Measurements from ENCODE around the gene GSTA5. TPM values are rescaled to one million over a fixed set of nuclear protein-coding genes. Genes with fewer than 3 reads are reported as not detected.
A peak's percentile ranks its signal among the peaks of the same experiment; 100 is the strongest.
"Not testable (repeated sequence)": the region's sequence is repeated elsewhere in the genome, so short reads cannot be mapped to it uniquely, and the experiment has no call there.

Gene GSTA5
- polyA plus RNA-seq, 2 of the 4 experiments (the other 2 are of a cell fraction), result not detected

DNA sequence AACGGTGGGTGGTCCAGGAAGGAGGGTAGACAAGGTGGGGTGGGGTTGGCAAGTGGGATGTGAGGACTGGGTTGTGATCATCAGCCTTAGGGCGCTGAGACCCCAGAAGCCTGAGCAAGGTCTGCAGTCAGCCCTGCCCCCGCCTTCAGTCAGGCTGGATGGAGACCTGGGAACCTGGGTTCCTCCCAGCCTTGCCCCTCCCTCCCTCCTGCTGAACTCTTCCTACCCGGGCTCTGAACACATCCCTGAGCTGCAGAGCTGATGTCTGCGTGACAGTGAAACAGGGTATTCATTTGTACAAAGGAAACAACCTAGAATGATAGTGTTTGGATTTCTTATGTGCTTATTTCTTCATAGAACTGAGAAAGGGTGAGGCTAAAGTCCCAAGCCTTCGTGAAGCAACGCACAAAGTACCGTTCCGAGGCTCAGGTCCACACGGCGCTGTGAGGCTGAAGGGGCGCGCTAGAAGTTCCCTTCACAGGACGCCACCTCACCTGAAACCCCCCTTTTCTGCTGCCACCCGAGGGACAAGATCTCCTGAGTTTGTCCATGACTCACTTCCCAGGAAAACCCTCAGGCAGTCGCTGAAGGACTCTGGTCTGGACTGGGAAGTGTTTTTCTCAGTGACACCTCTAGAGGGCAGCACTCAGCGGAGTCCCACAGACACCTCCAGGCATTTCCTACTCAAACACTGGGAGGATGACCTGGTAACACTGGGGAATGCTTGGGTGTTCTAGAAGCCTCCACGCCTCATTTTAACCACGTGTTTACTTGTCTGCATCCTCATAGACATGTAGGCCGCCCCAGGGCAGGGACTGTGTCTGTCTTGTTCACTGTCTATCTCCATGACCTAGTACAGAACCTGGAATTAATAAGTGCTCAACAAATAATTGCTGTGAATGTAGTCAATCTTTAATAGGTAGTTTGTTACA lies 1.2 kb downstream of the GSTA5 start (continued):
- TF ChIP-seq, protein P1, sequence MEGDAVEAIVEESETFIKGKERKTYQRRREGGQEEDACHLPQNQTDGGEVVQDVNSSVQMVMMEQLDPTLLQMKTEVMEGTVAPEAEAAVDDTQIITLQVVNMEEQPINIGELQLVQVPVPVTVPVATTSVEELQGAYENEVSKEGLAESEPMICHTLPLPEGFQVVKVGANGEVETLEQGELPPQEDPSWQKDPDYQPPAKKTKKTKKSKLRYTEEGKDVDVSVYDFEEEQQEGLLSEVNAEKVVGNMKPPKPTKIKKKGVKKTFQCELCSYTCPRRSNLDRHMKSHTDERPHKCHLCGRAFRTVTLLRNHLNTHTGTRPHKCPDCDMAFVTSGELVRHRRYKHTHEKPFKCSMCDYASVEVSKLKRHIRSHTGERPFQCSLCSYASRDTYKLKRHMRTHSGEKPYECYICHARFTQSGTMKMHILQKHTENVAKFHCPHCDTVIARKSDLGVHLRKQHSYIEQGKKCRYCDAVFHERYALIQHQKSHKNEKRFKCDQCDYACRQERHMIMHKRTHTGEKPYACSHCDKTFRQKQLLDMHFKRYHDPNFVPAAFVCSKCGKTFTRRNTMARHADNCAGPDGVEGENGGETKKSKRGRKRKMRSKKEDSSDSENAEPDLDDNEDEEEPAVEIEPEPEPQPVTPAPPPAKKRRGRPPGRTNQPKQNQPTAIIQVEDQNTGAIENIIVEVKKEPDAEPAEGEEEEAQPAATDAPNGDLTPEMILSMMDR (IDR thresholded peaks at IDR 0.05), result peak; percentile 60
- TF ChIP-seq GATA3 (IDR thresholded peaks at IDR 0.05; ENCODE audit: borderline replicate concordance) (no peak), KDM1A (IDR thresholded peaks at IDR 0.05; ENCODE audit: low read depth) (no peak), RAD21 (conservative IDR thresholded peaks at IDR 0.05 in 1 of 2, IDR thresholded peaks at IDR 0.05 in 1 of 2) (peak; percentile 48 to 55; a peak in 4 of 5 replicates), ESRRA (IDR thresholded peaks at IDR 0.05; ENCODE audit: borderline replicate concordance, low read length) (no peak), RCOR1 (IDR thresholded peaks at IDR 0.05; ENCODE audit: low read depth, low read length) (no peak), FOXS1 (CRISPR knock-in tag; IDR thresholded peaks at IDR 0.05) (no peak), CBX8 (IDR thresholded peaks at IDR 0.05) (no peak), HOXB13 (CRISPR knock-in tag; IDR thresholded peaks at IDR 0.05; ENCODE audit: low read depth) (no peak), POLR2AphosphoS2 (conservative IDR thresholded peaks at IDR 0.05; ENCODE audit: low read length) (no peak), SMC3 (IDR thresholded peaks at IDR 0.05) (peak; percentile 55), MAZ (IDR thresholded peaks at IDR 0.05; ENCODE audit: borderline replicate concordance, low read depth, low read length) (no peak), RARB (CRISPR knock-in tag; IDR thresholded peaks at IDR 0.05) (no peak), PHF8 (IDR thresholded peaks at IDR 0.05; ENCODE audit: borderline replicate concordance, low read depth) (no peak), SREBF2 (IDR thresholded peaks at IDR 0.05) (no peak), JUN (IDR thresholded peaks at IDR 0.05) (no peak), HDAC2 (IDR thresholded peaks at IDR 0.05) (no peak), ELK1 (IDR thresholded peaks at IDR 0.05; ENCODE audit: low read depth, low read length) (no peak), MAFK (IDR thresholded peaks at IDR 0.05; ENCODE audit: partially characterized antibody) (no peak)
- TF ChIP-seq, protein P2, sequence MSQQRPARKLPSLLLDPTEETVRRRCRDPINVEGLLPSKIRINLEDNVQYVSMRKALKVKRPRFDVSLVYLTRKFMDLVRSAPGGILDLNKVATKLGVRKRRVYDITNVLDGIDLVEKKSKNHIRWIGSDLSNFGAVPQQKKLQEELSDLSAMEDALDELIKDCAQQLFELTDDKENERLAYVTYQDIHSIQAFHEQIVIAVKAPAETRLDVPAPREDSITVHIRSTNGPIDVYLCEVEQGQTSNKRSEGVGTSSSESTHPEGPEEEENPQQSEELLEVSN (IDR thresholded peaks at IDR 0.05; ENCODE audit: borderline replicate concordance, low read depth), result peak; percentile 56; the same call in 1 of the 2 replicates
- TF ChIP-seq, protein P3, sequence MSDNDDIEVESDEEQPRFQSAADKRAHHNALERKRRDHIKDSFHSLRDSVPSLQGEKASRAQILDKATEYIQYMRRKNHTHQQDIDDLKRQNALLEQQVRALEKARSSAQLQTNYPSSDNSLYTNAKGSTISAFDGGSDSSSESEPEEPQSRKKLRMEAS (IDR thresholded peaks at IDR 0.05), result peak; percentile 80

- Histone ChIP-seq H3K4me1 (no peaks in the 10 kb centered on the region), H3K4me2 (no peak overlapping the region), H3K4me3 (no peak overlapping the region), H3K27ac (no peak overlapping the region), H3K9me3 (no peaks in the 10 kb centered on the region)
- 94% methylated on average over 1 of the region's 1 CpG for WGBS (ENCODE audit: missing lambda C conversion rate)
- ChIA-PET CTCF (no interaction called here), POLR2A (no interaction called here)
- no peak for ATAC-seq
- no peak for TF ChIP-seq RARB (CRISPR knock-in tag; IDR thresholded peaks at IDR 0.05)
- TF ChIP-seq GATA3 (IDR thresholded peaks at IDR 0.05; ENCODE audit: borderline replicate concordance), result no peak
- TF ChIP-seq ZSCAN20 (CRISPR knock-in tag; IDR thresholded peaks at IDR 0.05), result no peak
- no peak for TF ChIP-seq KDM1A (IDR thresholded peaks at IDR 0.05; ENCODE audit: low read depth)
- TF ChIP-seq POLR2A (IDR thresholded peaks at IDR 0.05; ENCODE audit: low read length), result no peak
- TF ChIP-seq, protein P4, sequence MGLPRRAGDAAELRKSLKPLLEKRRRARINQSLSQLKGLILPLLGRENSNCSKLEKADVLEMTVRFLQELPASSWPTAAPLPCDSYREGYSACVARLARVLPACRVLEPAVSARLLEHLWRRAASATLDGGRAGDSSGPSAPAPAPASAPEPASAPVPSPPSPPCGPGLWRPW (IDR thresholded peaks at IDR 0.05), result no peak
- no peak for TF ChIP-seq ATOH8 (CRISPR knock-in tag; IDR thresholded peaks at IDR 0.05; ENCODE audit: low read depth)
- TF ChIP-seq ELK1 (IDR thresholded peaks at IDR 0.05; ENCODE audit: low read depth, low read length), result no peak
- no peak for TF ChIP-seq CEBPB (IDR thresholded peaks at IDR 0.05)
- TF ChIP-seq HEYL (CRISPR knock-in tag; IDR thresholded peaks at IDR 0.05), result no peak
- TF ChIP-seq HOXB13 (CRISPR knock-in tag; IDR thresholded peaks at IDR 0.05; ENCODE audit: low read depth), result no peak
- TF ChIP-seq SMC3 (IDR thresholded peaks at IDR 0.05), result no peak
- no peak for TF ChIP-seq NFE2L2 (conservative IDR thresholded peaks at IDR 0.05; ENCODE audit: low read length)
- TF ChIP-seq TFCP2L1 (CRISPR knock-in tag; IDR thresholded peaks at IDR 0.05), result no peak
- TF ChIP-seq TP53 (CRISPR knock-in tag; IDR thresholded peaks at IDR 0.05), result no peak
- TF ChIP-seq RCOR1 (IDR thresholded peaks at IDR 0.05; ENCODE audit: low read depth, low read length), result no peak
- no peak for FAIRE-seq
- no peak for DNase-seq (ENCODE audit: low read depth in 1 of 2, low spot score in 1 of 2)
Observed at GRCh38 chr6:52834481-52834880, 6.1 kb downstream of the GSTA5 start.

DNA sequence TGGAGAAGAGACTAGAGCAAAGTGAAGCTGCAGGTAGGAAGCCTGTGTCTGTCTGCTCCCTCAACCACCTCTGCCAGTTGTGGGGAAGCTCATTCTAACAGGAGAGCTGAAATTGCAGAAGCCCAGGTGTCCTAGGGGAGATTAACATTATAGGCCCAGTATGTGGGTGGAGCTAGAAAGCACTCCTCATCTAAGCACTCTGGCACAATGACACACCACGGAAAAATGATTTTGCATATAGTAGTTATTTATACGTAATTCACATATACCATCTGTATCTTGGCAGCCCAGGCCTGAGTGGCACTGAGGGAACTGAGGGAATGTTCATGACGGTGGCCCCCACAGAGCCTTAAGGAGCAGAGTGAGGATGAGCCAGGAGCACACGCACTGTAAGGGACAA lies 9.7 kb downstream of the GSTA5 start:
- POLR2A ChIA-PET; H3K4me2 ChIP-seq; ATAC-seq; DNase-seq (ENCODE audit: low read depth in 1 of 2, low spot score in 1 of 2); H3K27ac ChIP-seq; H3K9me3 ChIP-seq; H3K4me3 ChIP-seq; H3K4me1 ChIP-seq; FAIRE-seq: not testable (repeated sequence)
- WGBS (ENCODE audit: missing lambda C conversion rate), result 87% methylated on average over 3 of the region's 4 CpGs
- CTCF ChIA-PET, result interaction anchor here (1.7 kb wide), 1 partner anchor 164 kb away, joined by 3 read pairs; no protein-coding TSS in a partner anchor
